Measurements from ENCODE around the gene AFF3.

The AFF3 gene

DNA sequence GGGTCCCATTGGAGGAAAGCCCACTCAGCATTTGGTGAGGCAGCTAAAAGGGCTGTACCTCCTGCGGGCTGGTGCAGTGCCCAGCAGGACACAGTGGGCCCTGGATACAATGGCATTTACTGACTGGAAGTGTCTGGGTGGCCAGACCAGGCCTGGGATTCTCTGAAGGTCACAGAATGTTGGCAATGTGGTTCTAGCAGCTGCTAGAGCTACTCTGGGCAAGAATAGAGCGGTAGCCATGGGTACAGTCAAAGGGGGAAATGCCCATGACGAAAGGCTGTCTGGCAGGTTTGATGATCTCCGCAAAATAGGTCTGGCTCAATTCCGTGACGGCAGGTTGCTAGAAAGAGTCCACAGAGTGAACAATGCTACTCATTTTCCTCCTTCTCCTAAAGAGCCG is 241.8 kb downstream of the AFF3 start:
- Histone ChIP-seq H3K9me3 (ENCODE audit: control insufficient read depth, low read length) (no peaks in the 10 kb centered on the region), H3K27me3 (replicated peaks; ENCODE audit: control insufficient read depth, insufficient read depth, low read length, poor library complexity, severe bottlenecking) (no peaks in the 10 kb centered on the region), H3K4me1 (ENCODE audit: control insufficient read depth, insufficient read depth, low read length, poor library complexity, severe bottlenecking) (no peaks in the 10 kb centered on the region), H3K36me3 (ENCODE audit: control insufficient read depth, insufficient read depth, low read length) (no peaks in the 10 kb centered on the region), H3K4me3 (ENCODE audit: insufficient read depth, low read depth, low read length, poor library complexity, severe bottlenecking) (no peak overlapping the region), H3K27ac (ENCODE audit: insufficient read depth, low read length, poor library complexity, severe bottlenecking) (no peak overlapping the region)
- DNase-seq, result no peak

DNA sequence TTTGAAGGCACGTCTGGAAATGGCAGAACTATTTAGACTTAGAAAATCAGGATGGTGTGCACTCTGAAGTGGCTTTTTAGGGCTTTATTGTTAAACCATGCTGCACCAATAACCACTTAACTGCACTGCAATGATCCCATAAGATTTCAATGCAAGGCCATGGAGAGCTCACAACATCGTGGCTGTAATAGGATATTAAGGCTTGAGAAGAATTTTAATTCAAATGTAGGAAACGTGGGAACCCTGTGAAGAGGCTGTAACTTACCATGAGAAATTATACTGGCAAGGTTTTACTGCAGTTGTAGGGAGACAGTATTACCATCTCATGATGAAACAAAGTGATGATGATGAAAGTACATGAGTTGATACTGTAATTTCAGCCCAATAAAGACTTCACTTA is 242.5 kb downstream of the AFF3 start:
- Histone ChIP-seq H3K27me3 (replicated peaks; ENCODE audit: control insufficient read depth, insufficient read depth, low read length, poor library complexity, severe bottlenecking) (no peaks in the 10 kb centered on the region), H3K9me3 (ENCODE audit: control insufficient read depth, low read length) (no peaks in the 10 kb centered on the region), H3K36me3 (ENCODE audit: control insufficient read depth, insufficient read depth, low read length) (no peaks in the 10 kb centered on the region), H3K4me1 (ENCODE audit: control insufficient read depth, insufficient read depth, low read length, poor library complexity, severe bottlenecking) (no peaks in the 10 kb centered on the region), H3K4me3 (ENCODE audit: insufficient read depth, low read depth, low read length, poor library complexity, severe bottlenecking) (no peak overlapping the region), H3K27ac (ENCODE audit: insufficient read depth, low read length, poor library complexity, severe bottlenecking) (no peak overlapping the region)
- DNase-seq, result no peak

- no peaks in the 10 kb centered on the region for H3K4me1 ChIP-seq (ENCODE audit: control insufficient read depth, insufficient read depth, low read length, poor library complexity, severe bottlenecking)
- H3K27ac ChIP-seq (ENCODE audit: insufficient read depth, low read length, poor library complexity, severe bottlenecking), result no peak overlapping the region
- H3K36me3 ChIP-seq (ENCODE audit: control insufficient read depth, insufficient read depth, low read length), result no peaks in the 10 kb centered on the region
- no peaks in the 10 kb centered on the region for H3K27me3 ChIP-seq (replicated peaks; ENCODE audit: control insufficient read depth, insufficient read depth, low read length, poor library complexity, severe bottlenecking)
- DNase-seq, result no peak
- no peaks in the 10 kb centered on the region for H3K9me3 ChIP-seq (ENCODE audit: control insufficient read depth, low read length)
- no peak overlapping the region for H3K4me3 ChIP-seq (ENCODE audit: insufficient read depth, low read depth, low read length, poor library complexity, severe bottlenecking)
Measured at GRCh38 chr2:99899058-99899855, 243.1 kb downstream of the AFF3 start.

- Histone ChIP-seq H3K27ac (ENCODE audit: insufficient read depth, low read length, poor library complexity, severe bottlenecking) (no peak overlapping the region), H3K4me3 (ENCODE audit: insufficient read depth, low read depth, low read length, poor library complexity, severe bottlenecking) (no peak overlapping the region), H3K27me3 (replicated peaks; ENCODE audit: control insufficient read depth, insufficient read depth, low read length, poor library complexity, severe bottlenecking) (no peaks in the 10 kb centered on the region), H3K4me1 (ENCODE audit: control insufficient read depth, insufficient read depth, low read length, poor library complexity, severe bottlenecking) (no peaks in the 10 kb centered on the region), H3K9me3 (ENCODE audit: control insufficient read depth, low read length) (no peaks in the 10 kb centered on the region), H3K36me3 (ENCODE audit: control insufficient read depth, insufficient read depth, low read length) (no peaks in the 10 kb centered on the region)
- DNase-seq, result no peak
Measured at GRCh38 chr2:99898336-99899048, 243.9 kb downstream of the AFF3 start.

GRCh38 chr2:99891428-99891780 is 251.0 kb downstream of the AFF3 start:
- Histone ChIP-seq H3K4me3 (ENCODE audit: insufficient read depth, low read depth, low read length, poor library complexity, severe bottlenecking) (no peak overlapping the region), H3K9me3 (ENCODE audit: control insufficient read depth, low read length) (no peaks in the 10 kb centered on the region), H3K27me3 (replicated peaks; ENCODE audit: control insufficient read depth, insufficient read depth, low read length, poor library complexity, severe bottlenecking) (no peaks in the 10 kb centered on the region), H3K27ac (ENCODE audit: insufficient read depth, low read length, poor library complexity, severe bottlenecking) (no peak overlapping the region), H3K4me1 (ENCODE audit: control insufficient read depth, insufficient read depth, low read length, poor library complexity, severe bottlenecking) (no peaks in the 10 kb centered on the region), H3K36me3 (ENCODE audit: control insufficient read depth, insufficient read depth, low read length) (no peaks in the 10 kb centered on the region)
- DNase-seq, result no peak

GRCh38 chr2:99890568-99891427 is 251.6 kb downstream of the AFF3 start:
- no peaks in the 10 kb centered on the region for H3K36me3 ChIP-seq (ENCODE audit: control insufficient read depth, insufficient read depth, low read length)

DNA sequence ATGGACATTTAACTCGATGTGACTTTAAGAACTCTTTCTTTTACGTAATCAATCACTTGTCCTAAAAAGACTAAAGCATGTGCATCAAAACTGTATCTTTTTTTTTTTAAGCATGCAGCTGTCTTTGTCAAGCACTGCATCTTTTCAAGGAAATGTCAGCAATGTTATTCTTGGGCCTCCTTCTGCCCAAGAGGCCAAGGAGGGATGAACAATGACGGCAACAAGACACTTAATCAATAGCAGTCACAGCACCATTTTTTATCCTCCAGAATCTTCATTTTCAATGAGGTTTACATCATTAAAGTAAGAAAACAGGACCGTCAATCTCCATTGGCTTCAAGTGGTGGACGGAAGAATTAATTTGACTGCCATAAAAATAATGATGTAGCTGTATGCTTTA is 253.8 kb downstream of the AFF3 start:
- no peak for DNase-seq
- H3K4me1 ChIP-seq (ENCODE audit: control insufficient read depth, insufficient read depth, low read length, poor library complexity, severe bottlenecking), result no peaks in the 10 kb centered on the region
- H3K27ac ChIP-seq (ENCODE audit: insufficient read depth, low read length, poor library complexity, severe bottlenecking), result no peak overlapping the region
- no peaks in the 10 kb centered on the region for H3K9me3 ChIP-seq (ENCODE audit: control insufficient read depth, low read length)
- no peaks in the 10 kb centered on the region for H3K27me3 ChIP-seq (replicated peaks; ENCODE audit: control insufficient read depth, insufficient read depth, low read length, poor library complexity, severe bottlenecking)
- no peak overlapping the region for H3K4me3 ChIP-seq (ENCODE audit: insufficient read depth, low read depth, low read length, poor library complexity, severe bottlenecking)
- no peaks in the 10 kb centered on the region for H3K36me3 ChIP-seq (ENCODE audit: control insufficient read depth, insufficient read depth, low read length)

More at GRCh38 chr2:99890568-99891427, 251.6 kb downstream of the AFF3 start:
- Histone ChIP-seq H3K27me3 (replicated peaks; ENCODE audit: control insufficient read depth, insufficient read depth, low read length, poor library complexity, severe bottlenecking) (no peaks in the 10 kb centered on the region), H3K9me3 (ENCODE audit: control insufficient read depth, low read length) (no peaks in the 10 kb centered on the region), H3K4me1 (ENCODE audit: control insufficient read depth, insufficient read depth, low read length, poor library complexity, severe bottlenecking) (no peaks in the 10 kb centered on the region), H3K4me3 (ENCODE audit: insufficient read depth, low read depth, low read length, poor library complexity, severe bottlenecking) (no peak overlapping the region), H3K27ac (ENCODE audit: insufficient read depth, low read length, poor library complexity, severe bottlenecking) (no peak overlapping the region)
- no peak for DNase-seq

DNA sequence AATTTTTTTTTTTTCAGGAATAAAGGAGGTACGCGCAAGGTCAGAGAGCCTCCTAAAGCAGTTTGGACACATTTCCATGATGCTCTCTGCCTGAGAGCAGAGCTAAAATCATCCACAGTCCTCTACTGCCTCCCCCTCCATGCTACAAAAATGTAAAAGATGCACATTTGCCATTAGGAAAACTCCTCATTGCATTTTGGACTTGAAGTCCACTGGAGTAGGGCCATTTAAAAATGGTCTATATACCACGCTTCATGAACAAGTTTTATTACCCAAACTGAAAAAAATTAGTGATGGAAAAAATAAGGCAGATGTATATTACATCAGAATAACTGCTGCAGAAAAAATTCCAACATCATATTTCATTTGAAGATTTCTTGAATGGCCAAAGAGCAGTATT is 256.0 kb downstream of the AFF3 start:
- Histone ChIP-seq H3K27me3 (replicated peaks; ENCODE audit: control insufficient read depth, insufficient read depth, low read length, poor library complexity, severe bottlenecking) (no peaks in the 10 kb centered on the region), H3K4me1 (ENCODE audit: control insufficient read depth, insufficient read depth, low read length, poor library complexity, severe bottlenecking) (no peaks in the 10 kb centered on the region), H3K27ac (ENCODE audit: insufficient read depth, low read length, poor library complexity, severe bottlenecking) (no peak overlapping the region), H3K4me3 (ENCODE audit: insufficient read depth, low read depth, low read length, poor library complexity, severe bottlenecking) (no peak overlapping the region), H3K9me3 (ENCODE audit: control insufficient read depth, low read length) (no peaks in the 10 kb centered on the region), H3K36me3 (ENCODE audit: control insufficient read depth, insufficient read depth, low read length) (no peaks in the 10 kb centered on the region)
- DNase-seq, result no peak

DNA sequence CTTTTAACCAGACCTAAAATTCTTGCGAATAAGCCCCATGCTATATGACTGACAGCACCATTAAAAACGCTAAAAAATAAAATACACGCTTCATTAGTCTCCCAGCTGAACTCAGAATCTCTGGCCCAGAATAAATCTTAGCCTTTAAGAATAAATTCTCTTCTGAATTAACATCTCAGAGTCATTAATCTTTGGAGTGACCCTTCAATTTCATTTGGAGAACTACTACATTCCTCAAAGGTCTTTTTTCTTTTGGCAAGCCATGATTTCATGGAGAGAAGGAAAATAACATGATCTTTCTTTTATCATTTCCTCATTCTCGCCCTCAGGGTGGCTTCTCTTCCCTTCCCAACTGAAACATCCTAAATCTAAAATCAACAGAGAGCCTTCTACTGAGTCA is 259.0 kb downstream of the AFF3 start:
- Histone ChIP-seq H3K9me3 (ENCODE audit: control insufficient read depth, low read length) (no peaks in the 10 kb centered on the region), H3K27me3 (replicated peaks; ENCODE audit: control insufficient read depth, insufficient read depth, low read length, poor library complexity, severe bottlenecking) (no peaks in the 10 kb centered on the region), H3K27ac (ENCODE audit: insufficient read depth, low read length, poor library complexity, severe bottlenecking) (no peak overlapping the region), H3K4me3 (ENCODE audit: insufficient read depth, low read depth, low read length, poor library complexity, severe bottlenecking) (no peak overlapping the region), H3K4me1 (ENCODE audit: control insufficient read depth, insufficient read depth, low read length, poor library complexity, severe bottlenecking) (no peaks in the 10 kb centered on the region), H3K36me3 (ENCODE audit: control insufficient read depth, insufficient read depth, low read length) (no peaks in the 10 kb centered on the region)
- no peak for DNase-seq

Measured in effector memory CD4-positive, alpha-beta T cell (primary cell).